HepG2 (cell line): Measurements from ENCODE around the gene NPBWR2. TPM values are rescaled to one million over a fixed set of nuclear protein-coding genes. Genes with fewer than 3 reads are reported as not detected.
A peak's percentile ranks its signal among the peaks of the same experiment; 100 is the strongest.

ENCODE experiments used
- BRCA1 ChIP-seq: sonication (generic); formaldehyde crosslinking; IDR thresholded peaks from 2 replicates; pipeline ENCODE4 v1.4.0; 2020; ENCODE audit warnings: missing genetic modification reagents
- BRF2 ChIP-seq: sonication (generic); formaldehyde crosslinking; IDR thresholded peaks from 2 replicates; pipeline ENCODE4 v1.8.1; 2022; ENCODE audit warnings: mild to moderate bottlenecking, missing genetic modification reagents
- CAMTA2 ChIP-seq: sonication (generic); formaldehyde crosslinking; IDR thresholded peaks from 2 replicates; pipeline ENCODE4 v1.4.0; 2020; ENCODE audit warnings: mild to moderate bottlenecking, missing genetic modification reagents, borderline replicate concordance
- CENPBD1 ChIP-seq: sonication (generic); formaldehyde crosslinking; IDR thresholded peaks from 2 replicates; pipeline ENCODE4 v1.8.0; 2022; ENCODE audit warnings: missing genetic modification reagents, low read depth, mild to moderate bottlenecking, borderline replicate concordance
- FOSL2 ChIP-seq: sonication (generic); formaldehyde crosslinking; IDR thresholded peaks from 2 replicates; pipeline ENCODE4 v1.4.0; 2020; ENCODE audit warnings: missing genetic modification reagents
- FOXK1 ChIP-seq: sonication (generic); formaldehyde crosslinking; IDR thresholded peaks from 2 replicates; pipeline ENCODE4 v1.4.0; 2020; ENCODE audit warnings: low read depth, missing genetic modification reagents, borderline replicate concordance
- HNRNPH1 ChIP-seq: fragments of 200-400 bp; formaldehyde crosslinking; optimal IDR thresholded peaks from 2 replicates; pipeline ENCODE3; 2017; ENCODE audit warnings: mild to moderate bottlenecking, low read depth, low read length
- MLX ChIP-seq: IDR thresholded peaks from 2 replicates; pipeline ENCODE4 v1.6.1; 2016
- SP5 ChIP-seq: IDR thresholded peaks from 2 replicates; pipeline ENCODE4 v1.6.1; 2016; ENCODE audit warnings: low read depth, borderline replicate concordance
- ZFY ChIP-seq: sonication (generic); formaldehyde crosslinking; IDR thresholded peaks from 2 replicates; pipeline ENCODE4 v1.4.0; 2020; ENCODE audit warnings: missing genetic modification reagents
- ZHX2 ChIP-seq, 2 experiments: sonication (generic) in 1 of 2; formaldehyde crosslinking in 1 of 2; IDR thresholded peaks; 2 replicates each; pipeline versions ENCODE4 v1.6.1 to v1.9.0; 2014 to 2022; ENCODE audit warnings: antibody characterized with exemption in 1 of 2, borderline replicate concordance in 1 of 2, inconsistent platforms in 1 of 2, low read depth in 1 of 2, missing genetic modification reagents in 1 of 2
- ZNF597 ChIP-seq: sonication (generic); formaldehyde crosslinking; IDR thresholded peaks from 2 replicates; pipeline ENCODE4 v1.5.0; 2020; ENCODE audit warnings: missing genetic modification reagents
- ZNF670 ChIP-seq: sonication (generic); formaldehyde crosslinking; IDR thresholded peaks from 2 replicates; pipeline ENCODE4 v1.8.0; 2022; ENCODE audit warnings: mild to moderate bottlenecking, missing genetic modification reagents, borderline replicate concordance
- ZNF703 ChIP-seq: sonication (generic); formaldehyde crosslinking; IDR thresholded peaks from 2 replicates; pipeline ENCODE4 v1.5.1; 2020; ENCODE audit warnings: missing genetic modification reagents, mild to moderate bottlenecking, moderate library complexity, borderline replicate concordance
- ZNF747 ChIP-seq: sonication (generic); formaldehyde crosslinking; IDR thresholded peaks from 2 replicates; pipeline ENCODE4 v1.8.1; 2023; ENCODE audit warnings: missing genetic modification reagents, mild to moderate bottlenecking, borderline replicate concordance
- ZNF766 ChIP-seq: sonication (generic); formaldehyde crosslinking; IDR thresholded peaks from 2 replicates; pipeline ENCODE4 v1.5.0; 2020; ENCODE audit warnings: missing genetic modification reagents, borderline replicate concordance
- polyA plus RNA-seq, 8 experiments: library from polyadenylated mRNA; depleted of rRNA in 3 of 8; stranded (reverse) in 7 of 8; unstranded in 1 of 8; fragments of >200 nt; fragmentation: Illumina TruSeq in 4 of 8; extraction: Trizol in 4 of 8; gene quantifications; 2 replicates each; pipeline versions ENCODE4 v1.2.1 to v1.2.3, GENCODE V29; 2011 to 2016; ENCODE audit warnings: low read depth in 4 of 8, missing spikeins in 1 of 8, mixed read lengths in 1 of 8; ENCODE audit not compliant: insufficient read depth in 1 of 8
- total RNA-seq, 5 experiments: library from RNA; depleted of rRNA; stranded (reverse); fragments of >200 nt; fragmentation: Illumina TruSeq; extraction: Trizol; gene quantifications; 2 replicates each; pipeline ENCODE4 v1.2.3, GENCODE V29; 2016; ENCODE audit warnings: low read depth in 1 of 5
- TF ChIP-seq, protein P1 (sequence below): sonication (generic); formaldehyde crosslinking; IDR thresholded peaks from 2 replicates; pipeline ENCODE4 v1.8.1; 2023; ENCODE audit warnings: mild to moderate bottlenecking, missing genetic modification reagents, borderline replicate concordance

NPBWR2 gene
- total and polyA plus RNA-seq, 2 of the 13 experiments (the other 11 are each of a cell fraction or from before 2014, with no cell fraction given), result not detected

DNA sequence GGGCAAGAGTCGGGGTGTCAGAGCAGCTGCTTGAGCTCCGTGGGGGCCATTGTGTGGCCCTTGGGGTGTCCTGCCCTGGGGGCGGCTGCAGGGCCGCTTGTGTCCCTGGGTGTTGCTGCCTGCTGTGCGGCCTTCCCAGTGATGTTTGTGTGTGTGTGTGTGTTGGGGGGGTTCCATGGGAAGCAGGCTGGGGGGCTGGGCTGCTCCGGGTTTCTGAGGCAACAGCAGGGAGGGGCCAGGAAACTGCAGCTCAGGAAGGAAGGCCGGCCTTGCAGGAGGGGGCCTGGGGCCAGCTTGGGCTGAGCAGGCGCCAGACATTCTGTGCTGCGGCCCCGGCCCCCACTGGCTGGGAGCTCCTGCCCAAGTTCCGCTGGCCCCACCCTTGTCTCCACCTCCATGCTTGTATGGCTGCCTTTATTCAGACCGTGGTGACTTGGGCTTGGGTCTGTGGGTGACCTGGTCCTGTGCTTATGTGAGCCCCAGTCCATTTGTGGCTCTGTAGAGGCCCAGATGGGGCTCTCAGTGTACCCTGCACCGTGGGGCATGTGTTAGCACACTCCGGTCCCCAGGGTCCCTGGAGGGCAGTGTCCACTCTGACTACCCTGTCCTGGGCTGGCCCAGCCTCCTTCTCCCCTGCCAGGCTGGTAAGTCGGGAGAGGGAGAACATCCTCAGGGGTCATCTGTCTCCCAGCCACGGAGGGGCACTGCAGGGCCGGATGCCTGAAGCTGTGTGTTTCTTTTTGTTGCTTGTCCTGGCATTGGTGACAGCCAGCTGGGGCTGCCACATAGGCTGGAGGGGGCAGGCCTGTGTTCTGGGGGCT is 53.3 kb downstream of the NPBWR2 start (continued):
- TF ChIP-seq ZHX2 (IDR thresholded peaks at IDR 0.05; ENCODE audit: low read depth) (no peak; the same call in 1 of the 2 replicates), ZHX2 (CRISPR knock-in tag; IDR thresholded peaks at IDR 0.05; ENCODE audit: borderline replicate concordance) (peak; percentile 79; the same call in 1 of the 2 replicates), FOXK1 (CRISPR knock-in tag) (peak; percentile 78; the same call in 1 of the 2 replicates), ZNF766 (CRISPR knock-in tag) (0 out of 2 replicates have a peak, but pooled peaks have one; percentile 60), ZNF703 (CRISPR knock-in tag) (no peak; the same call in 1 of the 2 replicates), MLX (CRISPR knock-in tag) (peak; percentile 44; the same call in 1 of the 2 replicates), FOSL2 (CRISPR knock-in tag) (no peak), SP5 (CRISPR knock-in tag) (peak; percentile 72; the same call in 1 of the 2 replicates), CENPBD1 (CRISPR knock-in tag) (no peak), HNRNPH1 (no peak), ZNF747 (CRISPR knock-in tag) (0 out of 2 replicates have a peak, but pooled peaks have one; percentile 10), CAMTA2 (CRISPR knock-in tag) (peak; percentile 93; the same call in 1 of the 2 replicates), BRCA1 (no peak; the same call in 1 of the 2 replicates), ZNF670 (CRISPR knock-in tag) (no peak), ZFY (CRISPR knock-in tag) (peak; percentile 81), ZNF597 (CRISPR knock-in tag) (no peak), BRF2 (no peak)
- TF ChIP-seq, protein P1, sequence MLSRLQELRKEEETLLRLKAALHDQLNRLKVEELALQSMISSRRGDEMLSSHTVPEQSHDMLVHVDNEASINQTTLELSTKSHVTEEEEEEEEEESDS, result no peak; the same call in 1 of the 2 replicates
